Daoy (cell line): ENCODE results near the gene FPGS. TPM values are rescaled to one million over a fixed set of nuclear protein-coding genes. Genes with fewer than 3 reads are reported as not detected.
"Not testable (repeated sequence)": the region's sequence is repeated elsewhere in the genome, so short reads cannot be mapped to it uniquely, and the experiment has no call there.

ENCODE experiments used
- DNase-seq: peaks from one replicate; pipeline ENCODE4 v3.0.0-alpha.2; 2015; ENCODE audit warnings: low read depth
- total RNA-seq: library from RNA; depleted of rRNA; stranded (reverse); fragments of >200 nt; shearing (Covaris generic); gene quantifications from 2 replicates; pipeline ENCODE4 v1.2.3, GENCODE V29; 2014; rRNA removed

The FPGS gene, protein sequence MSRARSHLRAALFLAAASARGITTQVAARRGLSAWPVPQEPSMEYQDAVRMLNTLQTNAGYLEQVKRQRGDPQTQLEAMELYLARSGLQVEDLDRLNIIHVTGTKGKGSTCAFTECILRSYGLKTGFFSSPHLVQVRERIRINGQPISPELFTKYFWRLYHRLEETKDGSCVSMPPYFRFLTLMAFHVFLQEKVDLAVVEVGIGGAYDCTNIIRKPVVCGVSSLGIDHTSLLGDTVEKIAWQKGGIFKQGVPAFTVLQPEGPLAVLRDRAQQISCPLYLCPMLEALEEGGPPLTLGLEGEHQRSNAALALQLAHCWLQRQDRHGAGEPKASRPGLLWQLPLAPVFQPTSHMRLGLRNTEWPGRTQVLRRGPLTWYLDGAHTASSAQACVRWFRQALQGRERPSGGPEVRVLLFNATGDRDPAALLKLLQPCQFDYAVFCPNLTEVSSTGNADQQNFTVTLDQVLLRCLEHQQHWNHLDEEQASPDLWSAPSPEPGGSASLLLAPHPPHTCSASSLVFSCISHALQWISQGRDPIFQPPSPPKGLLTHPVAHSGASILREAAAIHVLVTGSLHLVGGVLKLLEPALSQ
- 117 and 120 TPM in 2 replicates for total RNA-seq

- peak; percentile 97 for DNase-seq
Observed at GRCh38 chr9:127802576-127803443, at the start of gene FPGS. FPGS (plus strand) TSS chr9:127802882; CDS start chr9:127802925, 43 bp downstream.

DNA sequence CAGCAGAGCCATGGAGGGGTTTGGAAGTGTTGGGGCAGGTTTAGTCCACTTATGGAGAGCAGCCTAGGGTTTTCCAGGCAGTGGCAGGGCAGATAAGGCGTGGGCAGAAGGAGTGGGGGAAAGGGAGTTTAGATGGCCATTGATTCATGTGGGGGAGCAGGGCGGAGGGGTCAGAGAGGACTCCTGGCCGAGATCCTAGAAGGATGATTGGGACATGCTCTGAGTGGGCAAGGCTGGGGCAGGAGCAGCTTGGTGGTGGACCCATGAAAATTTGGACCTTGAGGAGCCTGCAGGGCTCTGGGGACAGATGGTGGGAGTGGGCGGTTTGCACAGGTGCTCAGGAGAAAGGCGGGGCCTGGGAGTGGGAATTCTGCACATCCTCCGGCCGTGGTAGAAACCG, 49.5 kb upstream of the FPGS start:
- DNase-seq: no peak

DNA sequence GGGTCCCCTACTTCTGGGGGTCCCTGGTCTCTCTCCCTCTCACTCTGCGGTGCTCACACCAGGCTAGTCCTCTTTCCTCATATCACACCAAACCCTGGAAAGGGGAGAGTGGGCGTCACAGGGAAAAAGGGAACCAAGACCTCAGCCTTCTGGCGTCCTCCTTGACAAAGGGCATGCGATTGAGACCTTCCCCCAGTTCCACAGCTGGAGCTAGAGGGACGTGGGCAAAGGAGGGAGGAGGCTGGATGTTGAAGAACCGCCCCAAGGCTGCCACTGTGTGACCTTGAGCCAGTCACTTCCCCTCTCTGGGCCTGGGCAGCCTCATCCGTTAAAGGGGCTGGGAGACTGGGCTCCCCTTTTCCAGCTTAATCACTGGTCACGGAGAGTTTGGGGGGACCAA, 49.1 kb upstream of the FPGS start:
- no peak for DNase-seq

DNA sequence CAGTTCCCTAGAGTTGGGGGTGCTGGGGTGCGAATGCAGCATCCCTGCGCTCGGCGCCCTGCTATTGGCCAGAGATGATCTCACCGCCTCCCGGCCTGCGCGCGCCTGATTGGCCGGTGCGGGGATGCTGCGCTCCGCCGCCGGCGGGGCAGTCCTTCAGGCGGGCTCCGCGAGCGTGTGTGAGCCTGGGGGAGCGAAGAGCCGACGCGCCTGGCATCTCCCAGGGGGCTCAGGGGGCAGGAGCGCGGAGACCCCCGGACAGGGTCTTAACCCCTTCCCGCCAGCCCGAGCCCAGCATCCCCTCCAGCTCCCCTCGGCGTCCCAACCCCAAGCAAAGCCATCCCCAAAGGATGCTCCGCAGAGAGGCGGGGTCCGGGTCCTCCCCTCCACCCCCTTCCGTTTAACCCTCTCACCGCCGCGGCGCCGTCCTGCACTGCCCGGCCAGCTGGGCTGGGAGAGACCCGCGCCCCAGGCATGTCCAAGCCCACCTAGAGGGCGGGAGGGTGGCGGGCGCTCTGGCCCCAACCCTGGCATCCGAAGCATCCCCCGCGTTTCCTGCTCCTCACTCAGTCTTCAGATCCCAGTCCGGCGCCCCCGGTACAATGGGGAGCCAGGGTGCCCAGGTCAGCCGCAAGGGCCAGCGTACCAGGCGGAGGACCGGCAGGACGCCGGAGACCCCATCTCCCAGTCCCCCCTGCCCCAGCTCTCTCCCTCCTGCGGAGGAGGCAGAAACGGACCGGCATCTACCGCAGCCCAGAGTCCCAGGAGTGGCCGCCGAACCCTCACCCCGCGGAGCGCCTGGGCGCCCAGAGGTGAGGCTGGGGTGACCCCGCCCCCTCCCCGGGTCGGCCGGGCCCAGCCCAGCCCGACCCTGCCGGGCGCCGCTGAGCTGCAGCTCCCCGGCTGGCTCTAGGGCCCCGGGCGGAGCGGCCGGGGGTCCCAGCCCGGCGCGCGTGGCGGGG, 48.3 kb upstream of the FPGS start:
- DNase-seq: peak; percentile 61

DNA sequence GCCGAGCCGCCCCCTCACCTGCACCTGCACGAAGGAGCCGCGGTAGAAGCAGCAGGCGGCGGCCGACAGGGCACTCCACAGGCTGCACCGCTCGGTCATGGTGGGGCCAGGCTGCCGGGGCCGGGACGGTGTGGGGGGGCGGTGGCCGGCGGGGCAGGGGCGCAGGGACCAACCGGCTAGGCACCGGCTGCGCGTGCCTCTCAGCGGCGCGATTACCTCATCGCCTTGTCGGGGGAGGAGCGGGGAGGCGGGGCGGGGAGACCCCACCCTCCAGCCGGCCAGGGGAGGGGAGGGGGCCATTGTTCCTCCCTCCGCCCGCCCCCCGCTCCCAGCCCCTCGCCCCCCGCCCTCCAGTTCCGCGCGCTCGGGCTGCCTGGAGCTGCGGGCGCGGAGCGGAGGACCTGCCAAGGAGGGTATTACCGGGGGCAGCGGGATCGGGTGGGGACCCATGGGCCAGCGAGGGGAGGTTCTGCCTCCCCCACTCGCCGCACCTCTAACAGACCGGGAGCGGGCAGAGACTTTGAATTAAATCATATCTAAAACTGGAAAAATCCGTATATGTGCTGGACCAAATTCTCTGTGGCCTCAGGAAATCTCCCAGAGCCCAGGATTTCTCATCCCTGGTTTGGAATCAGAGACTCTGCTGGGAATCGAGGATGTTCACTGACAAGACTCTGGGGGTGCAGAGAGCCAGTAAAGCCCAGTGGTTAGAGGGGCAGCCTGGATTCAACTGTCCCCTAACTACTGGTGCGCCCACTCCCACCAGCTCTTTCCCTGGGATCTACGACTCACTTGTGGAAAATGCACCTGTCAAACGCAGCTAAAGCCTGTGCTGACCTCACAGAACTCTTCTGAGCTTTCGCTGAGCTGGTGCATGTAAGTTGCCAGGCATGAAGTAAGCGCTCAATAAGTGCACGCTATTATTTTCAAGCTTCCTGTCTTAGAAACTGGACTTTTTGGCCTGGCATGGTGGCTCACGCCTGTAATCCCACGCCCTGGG, 47.3 kb upstream of the FPGS start:
- no peak for DNase-seq

DNA sequence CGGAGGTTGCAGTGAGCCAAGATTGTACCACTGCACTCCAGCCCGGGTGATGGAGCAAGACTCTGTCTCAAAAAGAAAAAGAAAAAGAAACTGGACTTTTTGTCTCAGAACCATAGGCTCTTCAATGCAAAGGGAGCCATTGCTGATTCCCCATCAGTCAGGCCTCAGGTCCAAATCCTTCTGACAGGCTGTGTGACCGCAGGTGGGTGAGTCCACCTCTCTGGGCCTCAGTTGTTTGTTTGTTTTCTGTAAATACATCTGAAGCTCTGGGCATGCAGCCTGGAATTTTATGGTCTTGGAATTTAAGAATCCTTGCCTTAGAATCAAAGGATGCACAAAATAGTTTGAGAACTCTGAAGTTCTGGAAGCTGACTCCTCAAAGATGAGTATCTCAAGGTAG, 46.4 kb upstream of the FPGS start:
- DNase-seq: no peak

GRCh38 chr9:127756776-127757175, 45.9 kb upstream of the FPGS start:
- DNase-seq: not testable (repeated sequence)

- DNase-seq: no peak
Observed at GRCh38 chr9:127758843-127759242, 43.8 kb upstream of the FPGS start.

- no peak for DNase-seq
Observed at GRCh38 chr9:127761061-127761460, 41.6 kb upstream of the FPGS start.

- no peak for DNase-seq
Observed at GRCh38 chr9:127761491-127761956, 41.2 kb upstream of the FPGS start.

DNA sequence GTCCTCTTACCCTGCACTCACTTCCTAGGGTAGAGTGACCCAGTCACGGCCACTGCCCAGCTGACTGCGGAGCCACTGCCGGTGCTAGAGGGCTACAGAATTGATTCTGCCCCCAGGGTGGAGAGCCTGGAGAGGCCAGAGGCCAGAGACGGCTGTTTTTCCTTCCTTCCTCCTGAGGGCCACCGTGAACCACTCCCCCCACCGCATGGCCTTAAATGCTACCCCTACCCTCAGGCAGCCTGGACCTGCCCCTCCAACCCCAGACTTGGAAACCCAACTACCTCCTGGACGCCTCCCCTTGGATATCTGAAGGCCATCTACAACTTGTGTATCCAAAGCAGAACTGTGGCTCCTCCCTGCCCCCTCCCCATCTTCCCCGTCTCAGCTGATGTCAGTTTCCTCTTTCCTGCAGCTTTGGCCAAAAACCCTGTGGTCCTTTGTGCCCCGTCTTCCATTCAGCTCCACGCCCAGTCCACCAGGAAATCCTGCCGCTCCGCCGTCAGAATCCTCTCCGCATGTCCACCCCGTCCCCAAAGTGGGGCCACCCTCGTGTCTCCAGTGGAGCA, 40.5 kb upstream of the FPGS start:
- DNase-seq: no peak

GRCh38 chr9:127763918-127764384, 38.7 kb upstream of the FPGS start:
- peak; percentile 54 for DNase-seq

DNA sequence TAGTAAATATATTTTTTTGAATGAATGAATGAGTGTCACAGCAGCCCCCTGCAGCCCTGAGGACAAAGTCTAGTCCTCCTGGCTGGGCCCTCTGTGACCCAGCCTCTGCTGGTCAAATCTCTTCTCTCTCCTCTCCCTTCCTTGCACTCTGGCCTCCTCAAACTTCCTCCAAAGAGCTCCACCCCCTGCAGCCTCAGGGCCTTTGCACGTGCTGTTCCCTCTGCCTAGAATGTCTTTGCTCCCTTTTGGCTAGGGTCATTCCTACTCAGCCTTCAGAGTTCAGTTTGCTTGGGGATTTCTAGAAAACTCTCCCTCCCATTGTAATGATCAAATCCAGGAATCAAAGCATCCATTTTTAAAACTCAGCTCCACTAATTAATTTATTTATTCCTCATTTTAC, 37.3 kb upstream of the FPGS start:
- no peak for DNase-seq

DNA sequence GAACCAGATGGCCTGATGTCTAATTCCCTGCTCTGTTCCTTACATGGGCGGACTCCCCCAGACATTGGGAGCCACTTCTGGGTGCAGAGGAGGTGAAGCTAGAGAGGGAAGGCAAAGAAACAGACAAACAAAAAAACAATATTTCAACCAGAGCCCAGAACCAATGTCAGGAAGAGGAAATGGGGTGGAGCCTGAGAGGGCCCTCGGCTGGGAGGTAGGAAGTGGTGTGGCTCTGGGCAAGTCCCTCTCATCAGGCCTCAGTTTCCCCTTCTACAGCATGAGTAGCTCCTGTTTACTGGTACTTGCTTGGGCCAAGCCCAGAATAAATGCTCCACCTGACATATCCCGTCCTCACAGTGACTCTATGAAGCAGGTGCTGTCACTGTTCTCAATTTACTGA, 35.3 kb upstream of the FPGS start:
- DNase-seq: no peak

- no peak for DNase-seq
Observed at GRCh38 chr9:127767909-127768331, 34.8 kb upstream of the FPGS start.

GRCh38 chr9:127768698-127769097, 34.0 kb upstream of the FPGS start:
- DNase-seq: no peak

DNA sequence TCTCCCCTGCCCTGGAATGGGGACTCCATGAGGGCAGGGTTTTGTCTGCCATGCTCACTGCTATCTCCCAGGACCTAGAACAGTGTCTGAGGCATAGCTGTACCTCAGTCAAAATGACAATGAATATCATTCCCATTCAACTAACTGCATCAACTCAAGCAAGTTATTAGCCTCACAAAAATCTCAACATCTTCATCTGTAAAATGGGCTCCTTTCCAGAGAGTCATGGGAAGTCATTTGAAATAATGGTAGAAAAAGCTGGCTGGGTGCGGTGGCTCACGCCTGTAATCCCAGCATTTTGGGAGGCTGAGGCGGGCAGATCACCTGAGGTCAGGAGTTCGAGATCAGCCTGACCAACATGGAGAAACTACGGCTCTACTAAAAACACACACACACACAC, 33.6 kb upstream of the FPGS start:
- no peak for DNase-seq

DNA sequence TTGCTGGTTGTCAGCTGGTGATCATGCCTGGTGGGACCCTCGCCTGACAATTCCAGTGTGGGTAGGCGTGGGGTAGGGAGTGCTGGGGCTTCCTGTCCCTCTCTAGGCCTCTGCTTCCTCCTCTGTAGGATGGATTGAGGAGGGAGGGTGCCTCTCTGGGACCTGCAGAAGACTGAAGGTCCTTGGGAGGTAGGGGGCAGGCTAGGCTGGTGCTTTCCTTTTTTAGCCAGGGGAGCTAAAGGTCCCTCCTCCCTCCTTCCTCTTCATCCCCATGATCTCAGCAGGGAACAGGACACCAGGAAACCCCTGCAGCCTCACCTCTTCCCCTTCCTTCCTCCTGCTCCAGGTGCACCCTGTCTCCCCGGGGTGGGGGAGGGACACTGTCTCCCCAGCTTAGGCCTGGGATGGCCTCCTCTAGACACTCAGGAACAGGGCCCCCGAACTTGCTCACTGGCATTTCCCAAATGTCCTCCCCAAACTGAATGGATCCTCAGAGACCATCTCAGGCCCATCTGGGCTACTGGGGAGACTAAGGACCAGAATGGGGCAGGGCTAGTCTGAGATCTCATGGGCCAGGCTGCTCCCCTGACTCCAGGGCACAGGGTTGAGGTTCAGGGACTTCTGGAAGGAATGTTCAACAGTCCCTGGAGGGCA, 32.6 kb upstream of the FPGS start:
- no peak for DNase-seq

GRCh38 chr9:127770583-127770904, 32.1 kb upstream of the FPGS start:
- no peak for DNase-seq
